ENCODE results near the gene FMNL2. TPM values are rescaled to one million over a fixed set of nuclear protein-coding genes. Genes with fewer than 3 reads are reported as not detected.

The FMNL2 gene
- total RNA-seq, 1 experiment from 2014 or later, result 38.2 TPM

- Mint-ChIP-seq H3K4me1 (ENCODE audit: low read depth, unreplicated experiment) (no peaks in the 10 kb centered on the region), H3K4me3 (ENCODE audit: unreplicated experiment) (no peak overlapping the region), H3K27me3 (ENCODE audit: insufficient read depth, unreplicated experiment) (no peaks in the 10 kb centered on the region), H3K36me3 (ENCODE audit: insufficient read depth, unreplicated experiment) (no peaks in the 10 kb centered on the region), H3K27ac (ENCODE audit: unreplicated experiment) (no peak overlapping the region), H3K9me3 (ENCODE audit: unreplicated experiment) (no peaks in the 10 kb centered on the region)
- no peak for DNase-seq
- H3K9me3 ChIP-seq, result no peaks in the 10 kb centered on the region
- no TSS peak for BruUV-seq (replicated peaks)
- no peak overlapping the region for H3K4me3 ChIP-seq (ENCODE audit: low read depth, low read length)
- H3K4me1 ChIP-seq, result no peaks in the 10 kb centered on the region
- intact Hi-C loops (cut with micrococcal nuclease; ENCODE audit: unreplicated experiment), result no loop called here
- H3K36me3 ChIP-seq (ENCODE audit: control insufficient read depth, insufficient read depth, low read length), result no peaks in the 10 kb centered on the region; the same call in 1 of the 2 replicates
- CTCF ChIA-PET, result no interaction called here
- H3K27me3 ChIP-seq (replicated peaks; ENCODE audit: control insufficient read depth, insufficient read depth, low read length), result no peaks in the 10 kb centered on the region
- POLR2A ChIA-PET, result no interaction called here
- TF ChIP-seq, protein P1, sequence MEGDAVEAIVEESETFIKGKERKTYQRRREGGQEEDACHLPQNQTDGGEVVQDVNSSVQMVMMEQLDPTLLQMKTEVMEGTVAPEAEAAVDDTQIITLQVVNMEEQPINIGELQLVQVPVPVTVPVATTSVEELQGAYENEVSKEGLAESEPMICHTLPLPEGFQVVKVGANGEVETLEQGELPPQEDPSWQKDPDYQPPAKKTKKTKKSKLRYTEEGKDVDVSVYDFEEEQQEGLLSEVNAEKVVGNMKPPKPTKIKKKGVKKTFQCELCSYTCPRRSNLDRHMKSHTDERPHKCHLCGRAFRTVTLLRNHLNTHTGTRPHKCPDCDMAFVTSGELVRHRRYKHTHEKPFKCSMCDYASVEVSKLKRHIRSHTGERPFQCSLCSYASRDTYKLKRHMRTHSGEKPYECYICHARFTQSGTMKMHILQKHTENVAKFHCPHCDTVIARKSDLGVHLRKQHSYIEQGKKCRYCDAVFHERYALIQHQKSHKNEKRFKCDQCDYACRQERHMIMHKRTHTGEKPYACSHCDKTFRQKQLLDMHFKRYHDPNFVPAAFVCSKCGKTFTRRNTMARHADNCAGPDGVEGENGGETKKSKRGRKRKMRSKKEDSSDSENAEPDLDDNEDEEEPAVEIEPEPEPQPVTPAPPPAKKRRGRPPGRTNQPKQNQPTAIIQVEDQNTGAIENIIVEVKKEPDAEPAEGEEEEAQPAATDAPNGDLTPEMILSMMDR (IDR thresholded peaks at IDR 0.05; ENCODE audit: insufficient read depth in 1 of 2, low read depth in 1 of 2, low read length in 1 of 2, severe bottlenecking in 1 of 2, unreplicated experiment in 1 of 2), result no peak
Observed at GRCh38 chr2:152369176-152369860, 34.3 kb downstream of the FMNL2 start.

DNA sequence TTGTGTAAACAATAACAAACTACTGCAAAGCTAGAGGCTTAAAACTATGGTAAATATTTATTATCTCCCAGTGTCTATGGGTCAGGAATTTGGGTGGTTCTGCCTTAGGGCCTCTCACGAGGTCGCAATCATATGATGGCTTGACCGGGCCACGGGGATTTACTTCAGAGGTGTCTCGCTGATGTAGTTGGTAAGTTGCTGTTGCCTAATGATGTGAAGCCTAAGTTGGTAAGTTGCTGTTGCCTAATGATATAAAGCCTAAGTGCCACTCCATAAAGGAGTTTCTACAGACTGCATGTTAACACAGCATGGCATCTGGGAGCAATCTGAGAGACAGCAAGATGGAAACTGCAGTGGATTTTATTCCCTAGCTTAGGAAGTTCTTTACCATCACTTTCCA, 35.8 kb downstream of the FMNL2 start:
- ChIA-PET POLR2A (no interaction called here), CTCF (no interaction called here)
- Mint-ChIP-seq H3K4me1 (ENCODE audit: low read depth, unreplicated experiment) (no peaks in the 10 kb centered on the region), H3K36me3 (ENCODE audit: insufficient read depth, unreplicated experiment) (no peaks in the 10 kb centered on the region), H3K27ac (ENCODE audit: unreplicated experiment) (no peak overlapping the region), H3K27me3 (ENCODE audit: insufficient read depth, unreplicated experiment) (no peaks in the 10 kb centered on the region), H3K4me3 (ENCODE audit: unreplicated experiment) (no peak overlapping the region), H3K9me3 (ENCODE audit: unreplicated experiment) (no peaks in the 10 kb centered on the region)
- no peak for DNase-seq
- no peaks in the 10 kb centered on the region for H3K4me1 ChIP-seq
- no peaks in the 10 kb centered on the region; the same call in 1 of the 2 replicates for H3K36me3 ChIP-seq (ENCODE audit: control insufficient read depth, insufficient read depth, low read length)
- BruUV-seq (replicated peaks), result no TSS peak
- TF ChIP-seq, protein P1 (IDR thresholded peaks at IDR 0.05; ENCODE audit: insufficient read depth in 1 of 2, low read depth in 1 of 2, low read length in 1 of 2, severe bottlenecking in 1 of 2, unreplicated experiment in 1 of 2), result no peak
- no peaks in the 10 kb centered on the region for H3K27me3 ChIP-seq (replicated peaks; ENCODE audit: control insufficient read depth, insufficient read depth, low read length)
- H3K9me3 ChIP-seq, result no peaks in the 10 kb centered on the region
- H3K4me3 ChIP-seq (ENCODE audit: low read depth, low read length), result no peak overlapping the region
- intact Hi-C loops (cut with micrococcal nuclease; ENCODE audit: unreplicated experiment), result loop anchor here (5.0 kb wide), 1 partner anchor 102 kb away; no protein-coding TSS in a partner anchor

DNA sequence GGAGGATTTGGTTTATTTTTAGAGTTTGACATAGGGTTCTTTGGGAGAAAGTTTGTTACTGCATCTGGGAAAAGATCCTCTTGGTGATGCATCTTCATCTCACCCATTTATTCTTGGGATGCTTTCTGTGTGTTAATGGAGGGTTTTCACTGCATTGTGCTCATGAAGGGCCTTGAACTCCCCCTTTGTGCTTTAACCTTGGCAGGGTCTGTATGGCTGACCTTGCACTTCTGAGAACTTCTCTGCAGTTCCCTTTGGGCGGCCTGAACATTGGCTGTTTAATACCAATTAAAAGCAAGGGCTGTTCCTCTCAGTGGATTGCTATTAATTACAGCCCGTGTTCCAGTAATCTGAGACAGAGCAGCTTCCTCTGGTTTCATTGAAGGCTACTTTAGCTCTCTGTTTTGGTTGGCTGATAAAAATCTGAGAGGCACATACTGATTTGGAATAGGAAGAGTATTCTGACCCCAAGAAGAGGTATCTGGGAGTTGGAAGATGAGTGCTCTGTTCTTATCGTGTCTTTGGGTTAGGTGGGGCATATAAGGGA, 37.5 kb downstream of the FMNL2 start:
- Histone ChIP-seq H3K4me3 (ENCODE audit: low read depth, low read length) (no peak overlapping the region), H3K27me3 (replicated peaks; ENCODE audit: control insufficient read depth, insufficient read depth, low read length) (no peaks in the 10 kb centered on the region), H3K36me3 (ENCODE audit: control insufficient read depth, insufficient read depth, low read length) (no peaks in the 10 kb centered on the region; the same call in 1 of the 2 replicates), H3K9me3 (no peaks in the 10 kb centered on the region), H3K4me1 (peaks cover 10% of the 10 kb centered on the region)
- ChIA-PET POLR2A (no interaction called here), CTCF (no interaction called here)
- no peaks in the 10 kb centered on the region for H3K36me3 Mint-ChIP-seq (ENCODE audit: insufficient read depth, unreplicated experiment)
- intact Hi-C loops (cut with micrococcal nuclease; ENCODE audit: unreplicated experiment), result loop anchor here (5.0 kb wide), 1 partner anchor 100 kb away; no protein-coding TSS in a partner anchor
- no peak for DNase-seq
- no TSS peak for BruUV-seq (replicated peaks)
- no peak overlapping the region for H3K27ac Mint-ChIP-seq (ENCODE audit: unreplicated experiment)
- H3K9me3 Mint-ChIP-seq (ENCODE audit: unreplicated experiment), result no peaks in the 10 kb centered on the region
- H3K4me1 Mint-ChIP-seq (ENCODE audit: low read depth, unreplicated experiment), result peaks cover 13% of the 10 kb centered on the region
- TF ChIP-seq, protein P1 (IDR thresholded peaks at IDR 0.05; ENCODE audit: insufficient read depth in 1 of 2, low read depth in 1 of 2, low read length in 1 of 2, severe bottlenecking in 1 of 2, unreplicated experiment in 1 of 2), result no peak
- H3K4me3 Mint-ChIP-seq (ENCODE audit: unreplicated experiment), result no peak overlapping the region
- no peaks in the 10 kb centered on the region for H3K27me3 Mint-ChIP-seq (ENCODE audit: insufficient read depth, unreplicated experiment)
